Measurements from ENCODE around the gene EPHA3.

GRCh38 chr3:89260721-89261120 lies 153.3 kb downstream of the EPHA3 start:
- no peak for TF ChIP-seq CEBPB (IDR thresholded peaks at IDR 0.05; ENCODE audit: low read depth, low read length)
- no peak for TF ChIP-seq CTCF (conservative IDR thresholded peaks at IDR 0.05; ENCODE audit: low read depth, low read length)
- TF ChIP-seq, protein P1, sequence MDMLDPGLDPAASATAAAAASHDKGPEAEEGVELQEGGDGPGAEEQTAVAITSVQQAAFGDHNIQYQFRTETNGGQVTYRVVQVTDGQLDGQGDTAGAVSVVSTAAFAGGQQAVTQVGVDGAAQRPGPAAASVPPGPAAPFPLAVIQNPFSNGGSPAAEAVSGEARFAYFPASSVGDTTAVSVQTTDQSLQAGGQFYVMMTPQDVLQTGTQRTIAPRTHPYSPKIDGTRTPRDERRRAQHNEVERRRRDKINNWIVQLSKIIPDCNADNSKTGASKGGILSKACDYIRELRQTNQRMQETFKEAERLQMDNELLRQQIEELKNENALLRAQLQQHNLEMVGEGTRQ (IDR thresholded peaks at IDR 0.05; ENCODE audit: low read depth, low read length), result no peak
